HFFc6 (cell line): ENCODE data around the gene APEH. TPM values are rescaled to one million over a fixed set of nuclear protein-coding genes. Genes with fewer than 3 reads are reported as not detected.

Source experiments
- DNase-seq: peaks from one replicate; pipeline ENCODE4 v3.0.0-alpha.2; 2018
- H3K27ac Mint-ChIP-seq: 2 replicates; pipeline ENCODE4 v1.8.0; 2020; ENCODE audit warnings: mild to moderate bottlenecking, mixed read lengths
- H3K27me3 Mint-ChIP-seq: 2 replicates; pipeline ENCODE4 v1.8.0; 2021; ENCODE audit warnings: mild to moderate bottlenecking, moderate library complexity, mixed read lengths; ENCODE audit not compliant: insufficient read depth
- H3K36me3 Mint-ChIP-seq: 2 replicates; pipeline ENCODE4 v1.8.0; 2021; ENCODE audit warnings: low read depth, mixed read lengths
- H3K4me1 Mint-ChIP-seq: 2 replicates; pipeline ENCODE4 v1.8.0; 2020; ENCODE audit warnings: low read depth, mixed read lengths
- H3K4me3 Mint-ChIP-seq: 2 replicates; pipeline ENCODE4 v1.8.0; 2020; ENCODE audit warnings: mild to moderate bottlenecking, moderate library complexity, mixed read lengths
- H3K9me3 Mint-ChIP-seq: 2 replicates; pipeline ENCODE4 v1.8.0; 2020; ENCODE audit warnings: mild to moderate bottlenecking, mixed read lengths
- total RNA-seq, 6 experiments: library from RNA; stranded (reverse); fragmentation: NEBNext Ultra II Directional; extraction: Animal tissue kit (Norgen Biotek cat#: 25700); gene quantifications; 2 replicates in 1 of 6; 3 replicates in 5 of 6; pipeline ENCODE4 v1.2.3, GENCODE V29; 2021
- TF ChIP-seq, protein P1 (sequence below): fragments of 200-600 bp; sonication (generic); IDR thresholded peaks from 2 replicates; pipeline ENCODE4 v1.5.0; 2021; ENCODE audit warnings: antibody characterized with exemption, mild to moderate bottlenecking

Gene APEH
- total RNA-seq, 6 experiments from 2014 or later: 98.5 to 126 (median 112) TPM

DNA sequence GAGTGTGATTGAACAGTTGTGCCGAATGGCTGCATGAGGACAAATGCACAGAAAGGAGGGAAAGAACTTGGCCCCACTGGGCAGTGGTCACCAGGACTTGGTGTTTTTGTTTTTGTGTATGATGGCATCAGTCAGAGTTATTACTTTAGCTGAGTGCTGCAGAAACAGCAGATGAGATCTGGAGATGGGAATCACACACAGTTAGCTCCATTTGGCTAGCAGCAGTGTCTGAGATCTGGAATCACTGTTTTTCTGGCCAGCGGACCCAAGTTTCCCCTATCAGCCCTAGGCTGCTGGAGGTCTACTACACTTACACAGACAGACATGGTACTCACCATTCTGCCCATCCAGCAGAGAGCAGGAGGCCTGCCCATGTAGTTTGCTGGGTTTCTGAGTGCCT is 45.9 kb upstream of the APEH start:
- H3K4me1 Mint-ChIP-seq: peaks cover 13% of the 10 kb centered on the region
- DNase-seq: no peak
- TF ChIP-seq, protein P1, sequence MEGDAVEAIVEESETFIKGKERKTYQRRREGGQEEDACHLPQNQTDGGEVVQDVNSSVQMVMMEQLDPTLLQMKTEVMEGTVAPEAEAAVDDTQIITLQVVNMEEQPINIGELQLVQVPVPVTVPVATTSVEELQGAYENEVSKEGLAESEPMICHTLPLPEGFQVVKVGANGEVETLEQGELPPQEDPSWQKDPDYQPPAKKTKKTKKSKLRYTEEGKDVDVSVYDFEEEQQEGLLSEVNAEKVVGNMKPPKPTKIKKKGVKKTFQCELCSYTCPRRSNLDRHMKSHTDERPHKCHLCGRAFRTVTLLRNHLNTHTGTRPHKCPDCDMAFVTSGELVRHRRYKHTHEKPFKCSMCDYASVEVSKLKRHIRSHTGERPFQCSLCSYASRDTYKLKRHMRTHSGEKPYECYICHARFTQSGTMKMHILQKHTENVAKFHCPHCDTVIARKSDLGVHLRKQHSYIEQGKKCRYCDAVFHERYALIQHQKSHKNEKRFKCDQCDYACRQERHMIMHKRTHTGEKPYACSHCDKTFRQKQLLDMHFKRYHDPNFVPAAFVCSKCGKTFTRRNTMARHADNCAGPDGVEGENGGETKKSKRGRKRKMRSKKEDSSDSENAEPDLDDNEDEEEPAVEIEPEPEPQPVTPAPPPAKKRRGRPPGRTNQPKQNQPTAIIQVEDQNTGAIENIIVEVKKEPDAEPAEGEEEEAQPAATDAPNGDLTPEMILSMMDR: no peak
- H3K9me3 Mint-ChIP-seq: peaks cover 17% of the 10 kb centered on the region
- H3K27me3 Mint-ChIP-seq: peaks cover 44% of the 10 kb centered on the region
- H3K27ac Mint-ChIP-seq: no peak overlapping the region
- no peak overlapping the region for H3K4me3 Mint-ChIP-seq
- peaks cover 7% of the 10 kb centered on the region; the same call in 1 of the 2 replicates for H3K36me3 Mint-ChIP-seq

DNA sequence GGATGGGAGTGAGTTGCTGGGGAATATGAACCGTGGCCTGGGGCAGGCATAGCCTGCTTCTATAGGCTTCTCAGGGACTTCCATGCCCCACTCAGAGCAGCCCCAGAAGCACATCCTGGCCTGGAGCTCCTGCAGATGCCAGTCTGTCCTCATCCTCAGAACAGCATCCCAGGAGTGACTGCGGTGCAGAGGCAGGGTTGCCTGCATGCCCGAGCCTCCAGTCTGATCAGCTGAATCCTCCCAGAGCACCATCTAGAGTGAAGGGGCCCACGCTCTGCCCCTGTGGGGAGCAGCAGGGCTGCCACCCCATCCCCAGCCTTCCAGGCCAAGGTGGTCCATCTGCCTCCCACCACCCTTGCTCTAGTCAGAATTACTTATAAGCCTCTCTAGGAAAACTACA is 44.7 kb upstream of the APEH start:
- H3K4me1 Mint-ChIP-seq: peaks cover 13% of the 10 kb centered on the region
- peaks cover 44% of the 10 kb centered on the region for H3K27me3 Mint-ChIP-seq
- H3K27ac Mint-ChIP-seq: no peak overlapping the region
- TF ChIP-seq, protein P1: no peak
- no peak for DNase-seq
- no peak overlapping the region for H3K4me3 Mint-ChIP-seq
- peaks cover 7% of the 10 kb centered on the region; the same call in 1 of the 2 replicates for H3K36me3 Mint-ChIP-seq
- H3K9me3 Mint-ChIP-seq: peaks cover 17% of the 10 kb centered on the region

DNA sequence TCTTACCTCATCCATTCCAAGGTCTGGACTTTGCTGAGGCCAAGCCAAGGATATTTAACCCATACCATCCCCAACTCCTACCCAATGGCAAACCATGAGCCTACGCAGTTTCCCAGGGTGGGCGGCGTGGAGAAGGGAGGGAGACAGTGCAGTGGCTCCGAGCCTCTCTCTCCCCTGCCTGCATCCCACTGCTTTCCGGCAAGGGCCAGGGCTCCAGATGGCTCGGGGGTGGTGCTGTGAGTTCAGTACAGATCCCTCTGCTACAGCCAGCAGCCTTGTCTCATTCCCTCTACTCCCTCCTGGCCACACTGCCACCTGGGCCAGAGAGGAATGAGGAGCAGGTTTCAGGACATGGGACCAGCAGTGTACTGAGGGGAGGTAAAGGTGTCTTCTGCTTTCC is 44.3 kb upstream of the APEH start:
- H3K36me3 Mint-ChIP-seq: peaks cover 7% of the 10 kb centered on the region; the same call in 1 of the 2 replicates
- DNase-seq: no peak
- H3K4me1 Mint-ChIP-seq: peaks cover 13% of the 10 kb centered on the region
- peaks cover 17% of the 10 kb centered on the region for H3K9me3 Mint-ChIP-seq
- H3K4me3 Mint-ChIP-seq: no peak overlapping the region
- H3K27me3 Mint-ChIP-seq: peaks cover 46% of the 10 kb centered on the region
- no peak overlapping the region for H3K27ac Mint-ChIP-seq
- TF ChIP-seq, protein P1: no peak

DNA sequence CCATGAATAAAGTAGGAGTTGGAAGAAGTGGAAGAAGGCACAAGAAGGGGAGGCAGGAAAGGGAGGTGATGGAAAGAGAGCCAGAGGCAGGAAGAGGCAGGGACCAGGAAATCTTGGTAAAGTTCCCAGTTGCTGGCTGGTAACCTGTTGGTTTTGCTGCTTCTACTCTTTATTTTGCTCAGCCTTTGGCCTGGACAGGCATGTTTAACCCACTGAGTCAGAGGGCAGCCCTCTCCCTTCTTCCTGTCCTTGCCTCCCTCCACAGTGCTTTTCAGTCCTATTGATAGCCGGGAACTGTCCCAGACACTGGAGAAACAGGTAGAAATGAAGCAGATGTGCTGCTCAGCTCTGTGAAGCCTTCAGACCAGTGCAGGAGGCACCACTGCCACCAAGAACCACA is 43.4 kb upstream of the APEH start:
- Mint-ChIP-seq H3K9me3 (peaks cover 17% of the 10 kb centered on the region), H3K27me3 (peaks cover 45% of the 10 kb centered on the region), H3K27ac (no peak overlapping the region), H3K4me3 (no peak overlapping the region), H3K4me1 (peaks cover 10% of the 10 kb centered on the region), H3K36me3 (peaks cover 7% of the 10 kb centered on the region; the same call in 1 of the 2 replicates)
- TF ChIP-seq, protein P1: no peak
- no peak for DNase-seq

DNA sequence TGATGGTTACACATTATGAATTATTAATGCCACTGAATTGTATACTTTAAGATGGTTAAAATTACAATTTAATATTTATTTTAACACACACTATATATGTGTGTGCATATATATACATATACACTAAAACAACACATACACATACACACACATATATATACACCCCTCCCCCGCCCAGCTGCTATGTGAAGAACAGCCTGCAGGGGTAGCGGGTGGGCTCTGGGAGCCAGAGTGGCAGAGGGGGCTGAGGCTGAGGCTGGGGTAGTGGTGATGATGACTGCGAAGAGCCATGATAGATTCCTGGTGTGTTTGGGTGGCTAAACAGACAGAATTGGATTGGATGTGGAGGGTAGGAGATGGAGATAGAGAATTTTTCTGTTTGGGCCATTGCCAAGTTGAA is 39.4 kb upstream of the APEH start:
- Mint-ChIP-seq H3K27ac (no peak overlapping the region), H3K36me3 (peaks cover 7% of the 10 kb centered on the region; the same call in 1 of the 2 replicates), H3K9me3 (peaks cover 17% of the 10 kb centered on the region), H3K27me3 (peaks cover 38% of the 10 kb centered on the region), H3K4me1 (peaks cover 7% of the 10 kb centered on the region), H3K4me3 (no peak overlapping the region)
- DNase-seq: no peak
- TF ChIP-seq, protein P1: no peak
